SU-DHL-6 (cell line): ENCODE data around the gene BRD4.

Experiments used
- H2AFZ ChIP-seq: fragments of 200-600 bp; sonication (generic); 2 replicates; pipeline ENCODE4 v1.6.1; 2014; ENCODE audit warnings: low read depth, mild to moderate bottlenecking, moderate library complexity, mixed read lengths, antibody characterized with exemption, low read length; ENCODE audit not compliant: severe bottlenecking
- H3F3A ChIP-seq: fragments of 200-600 bp; shearing (Covaris generic); 2 replicates; pipeline ENCODE4 v1.6.0; 2016; ENCODE audit warnings: antibody characterized with exemption, mild to moderate bottlenecking; ENCODE audit not compliant: insufficient read depth
- H3K27ac ChIP-seq: fragments of 200-600 bp; sonication (generic); 2 replicates; pipeline ENCODE4 v1.5.1; 2016; ENCODE audit warnings: low read depth, mild to moderate bottlenecking, low read length, moderate library complexity, mixed read lengths
- H3K27me3 ChIP-seq: fragments of 200-600 bp; sonication (generic), shearing (Covaris generic); 2 replicates; pipeline ENCODE4 v1.6.0; 2014; ENCODE audit warnings: mild to moderate bottlenecking, low read length
- H3K36me3 ChIP-seq: fragments of 200-600 bp; sonication (generic); 2 replicates; pipeline ENCODE4 v1.6.1; 2014; ENCODE audit warnings: mild to moderate bottlenecking, low read length, mixed read lengths
- H3K4me2 ChIP-seq: fragments of 300-600, 200-600 bp; shearing (Covaris generic), sonication (generic); 2 replicates; pipeline ENCODE4 v1.6.0; 2014; ENCODE audit warnings: low read length, low read depth, mild to moderate bottlenecking; ENCODE audit not compliant: poor library complexity, severe bottlenecking
- H3K4me3 ChIP-seq: fragments of 200-600 bp; sonication (generic); 2 replicates; pipeline ENCODE4 v1.5.1; 2014; ENCODE audit warnings: antibody characterized with exemption, low read length, mild to moderate bottlenecking, mixed read lengths; ENCODE audit not compliant: insufficient read depth, poor library complexity, severe bottlenecking
- H3K79me2 ChIP-seq: fragments of 200-600 bp; sonication (generic); 2 replicates; pipeline ENCODE4 v1.6.1; 2014; ENCODE audit warnings: mild to moderate bottlenecking, low read length, moderate library complexity; ENCODE audit not compliant: insufficient read depth
- H3K9ac ChIP-seq: fragments of 200-600 bp; sonication (generic); 2 replicates; pipeline ENCODE4 v1.7.0; 2014; ENCODE audit warnings: mild to moderate bottlenecking, low read length
- H3K9me2 ChIP-seq: fragments of 200-600 bp; sonication (generic); replicated peaks from 2 replicates; pipeline ENCODE4 v1.6.1; 2014; ENCODE audit warnings: low read length; ENCODE audit not compliant: insufficient read depth
- H3K9me3 ChIP-seq: fragments of 200-600 bp; sonication (generic); 2 replicates; pipeline ENCODE4 v1.6.1; 2014; ENCODE audit warnings: low read length, mixed read lengths; ENCODE audit not compliant: insufficient read depth
- H4K20me1 ChIP-seq: fragments of 200-600 bp; sonication (generic); 2 replicates; pipeline ENCODE4 v1.6.1; 2014; ENCODE audit warnings: low read depth, mild to moderate bottlenecking, antibody characterized with exemption, low read length, moderate library complexity, mixed read lengths
- EZH2phosphoT487 ChIP-seq: fragments of 200-600 bp; sonication (generic), shearing (Covaris generic); conservative IDR thresholded peaks from 2 replicates; pipeline ENCODE4 v1.6.1; 2018; ENCODE audit warnings: mild to moderate bottlenecking, antibody characterized with exemption, low read length, moderate library complexity, mixed read lengths
- TF ChIP-seq, protein P1 (sequence below): fragments of 200-600 bp; sonication (generic); IDR thresholded peaks from one replicate; pipeline ENCODE4 v1.5.1; 2017; ENCODE audit warnings: antibody characterized with exemption, mild to moderate bottlenecking, low read length, moderate library complexity; ENCODE audit not compliant: insufficient read depth, poor library complexity, severe bottlenecking

The BRD4 gene

GRCh38 chr19:15328312-15328711 is 4.0 kb downstream of the BRD4 start:
- no peak for TF ChIP-seq EZH2phosphoT487
- TF ChIP-seq, protein P1, sequence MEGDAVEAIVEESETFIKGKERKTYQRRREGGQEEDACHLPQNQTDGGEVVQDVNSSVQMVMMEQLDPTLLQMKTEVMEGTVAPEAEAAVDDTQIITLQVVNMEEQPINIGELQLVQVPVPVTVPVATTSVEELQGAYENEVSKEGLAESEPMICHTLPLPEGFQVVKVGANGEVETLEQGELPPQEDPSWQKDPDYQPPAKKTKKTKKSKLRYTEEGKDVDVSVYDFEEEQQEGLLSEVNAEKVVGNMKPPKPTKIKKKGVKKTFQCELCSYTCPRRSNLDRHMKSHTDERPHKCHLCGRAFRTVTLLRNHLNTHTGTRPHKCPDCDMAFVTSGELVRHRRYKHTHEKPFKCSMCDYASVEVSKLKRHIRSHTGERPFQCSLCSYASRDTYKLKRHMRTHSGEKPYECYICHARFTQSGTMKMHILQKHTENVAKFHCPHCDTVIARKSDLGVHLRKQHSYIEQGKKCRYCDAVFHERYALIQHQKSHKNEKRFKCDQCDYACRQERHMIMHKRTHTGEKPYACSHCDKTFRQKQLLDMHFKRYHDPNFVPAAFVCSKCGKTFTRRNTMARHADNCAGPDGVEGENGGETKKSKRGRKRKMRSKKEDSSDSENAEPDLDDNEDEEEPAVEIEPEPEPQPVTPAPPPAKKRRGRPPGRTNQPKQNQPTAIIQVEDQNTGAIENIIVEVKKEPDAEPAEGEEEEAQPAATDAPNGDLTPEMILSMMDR = no peak
- Histone ChIP-seq H3K27ac (no peak overlapping the region), H3K4me2 (peak overlapping the region; percentile 99)

GRCh38 chr19:15324791-15325519 is 7.4 kb downstream of the BRD4 start:
- no peak overlapping the region for H3K4me3 ChIP-seq
- H3K79me2 ChIP-seq = peaks cover 100% of the 10 kb centered on the region
- no peaks in the 10 kb centered on the region for H3K27me3 ChIP-seq
- no peaks in the 10 kb centered on the region for H3K9me2 ChIP-seq
- TF ChIP-seq, protein P1 = no peak
- no peak for TF ChIP-seq EZH2phosphoT487
- no peak overlapping the region for H2AFZ ChIP-seq
- no peak overlapping the region for H3K27ac ChIP-seq
- peak overlapping the region; percentile 20; the same call in 1 of the 2 replicates for H3K9ac ChIP-seq
- H3F3A ChIP-seq = 0 out of 2 replicates have a peak, but pooled peaks cover 6% of the 10 kb centered on the region
- H3K9me3 ChIP-seq = no peaks in the 10 kb centered on the region
- H4K20me1 ChIP-seq = peaks cover 79% of the 10 kb centered on the region
- peak overlapping the region; percentile 7 for H3K4me2 ChIP-seq
- H3K36me3 ChIP-seq = no peaks in the 10 kb centered on the region

More at GRCh38 chr19:15328312-15328711, 4.0 kb downstream of the BRD4 start:
- H3K36me3 ChIP-seq = no peaks in the 10 kb centered on the region
- H3K79me2 ChIP-seq = peaks cover 91% of the 10 kb centered on the region
- H3K27me3 ChIP-seq = no peaks in the 10 kb centered on the region
- peak overlapping the region; percentile 13 for H3K4me3 ChIP-seq
- no peak overlapping the region for H2AFZ ChIP-seq
- H3K9ac ChIP-seq = no peak overlapping the region
- no peaks in the 10 kb centered on the region for H3K9me3 ChIP-seq
- peaks cover 67% of the 10 kb centered on the region for H4K20me1 ChIP-seq
- H3F3A ChIP-seq = peaks cover 11% of the 10 kb centered on the region; the same call in 1 of the 2 replicates
- no peaks in the 10 kb centered on the region for H3K9me2 ChIP-seq

DNA sequence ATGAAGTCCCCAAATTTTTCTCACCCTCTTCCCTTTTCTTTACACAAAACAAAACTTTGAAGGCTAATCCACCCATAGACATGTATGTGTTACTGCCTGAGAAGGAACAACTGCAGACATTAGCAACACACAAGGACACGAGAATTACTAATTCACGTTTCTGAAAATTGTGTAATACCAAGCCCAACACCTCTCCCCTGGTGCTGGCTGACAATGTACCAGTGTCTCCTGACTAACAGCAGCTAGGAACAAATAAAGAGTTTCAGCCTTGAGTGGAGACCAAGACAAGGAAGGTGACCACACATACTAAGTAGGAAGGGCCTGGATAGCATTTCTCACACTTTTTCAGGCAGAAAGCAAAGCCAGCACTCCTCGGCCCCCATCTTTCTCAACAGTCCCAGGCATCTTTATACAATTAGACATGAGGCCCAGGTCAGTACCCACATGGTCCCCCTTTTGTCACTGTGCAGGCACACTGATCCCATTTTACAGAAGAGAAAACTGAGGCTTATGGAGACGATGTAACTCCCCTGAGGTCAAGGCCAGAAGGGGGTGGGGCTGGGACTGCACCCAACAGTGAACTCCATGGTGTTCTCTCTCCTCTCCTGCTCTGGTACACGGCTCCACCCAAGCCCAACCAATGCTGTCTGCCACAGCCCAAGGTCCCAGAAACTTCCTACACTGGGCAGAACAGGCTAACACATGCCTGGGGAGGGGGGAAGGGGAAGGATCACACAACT is 8.7 kb downstream of the BRD4 start:
- Histone ChIP-seq H3K9me2 (no peaks in the 10 kb centered on the region), H2AFZ (no peak overlapping the region), H3K79me2 (peaks cover 100% of the 10 kb centered on the region), H3K27me3 (no peaks in the 10 kb centered on the region), H3K36me3 (no peaks in the 10 kb centered on the region), H3K27ac (no peak overlapping the region), H3K4me3 (no peak overlapping the region), H3K4me2 (no peak overlapping the region), H3K9ac (no peak overlapping the region), H3F3A (0 out of 2 replicates have a peak, but pooled peaks cover 3% of the 10 kb centered on the region), H3K9me3 (no peaks in the 10 kb centered on the region), H4K20me1 (peaks cover 83% of the 10 kb centered on the region)
- no peak for TF ChIP-seq EZH2phosphoT487
- TF ChIP-seq, protein P1 = no peak
